WTC11 (cell line): ENCODE results near the gene TMUB2. TPM values are rescaled to one million over a fixed set of nuclear protein-coding genes. Genes with fewer than 3 reads are reported as not detected.

Source experiments
- ATAC-seq: fragments of 200-7000 bp; cut with Tn5 transposase; 2 replicates; pipeline ENCODE4 v1.10.0; 2021; ENCODE audit warnings: mild to moderate bottlenecking, moderate library complexity
- CTCF ChIA-PET: fragments of 300-600 bp; sonication (Branson Sonifier 250); formaldehyde crosslinking; loops from one replicate; lab custom pipeline; 2021; ENCODE audit warnings: antibody characterized with exemption; lab: Charles Lee
- POLR2A ChIA-PET: fragments of 350-600 bp; sonication (Branson Sonifier 250); formaldehyde crosslinking; loops from one replicate; lab custom pipeline; 2021; ENCODE audit warnings: antibody characterized with exemption; lab: Charles Lee
- DNase-seq: peaks from one replicate; pipeline ENCODE4 v3.0.0; 2021; ENCODE audit warnings: low spot score
- H3K27ac Mint-ChIP-seq: 2 replicates; pipeline ENCODE4 v1.8.0; 2021; ENCODE audit warnings: mixed read lengths
- H3K27me3 Mint-ChIP-seq: 2 replicates; pipeline ENCODE4 v1.8.0; 2021; ENCODE audit warnings: low read depth, mild to moderate bottlenecking, moderate library complexity, mixed read lengths
- H3K36me3 Mint-ChIP-seq: 2 replicates; pipeline ENCODE4 v1.8.0; 2021; ENCODE audit warnings: mixed read lengths
- H3K4me1 Mint-ChIP-seq: 2 replicates; pipeline ENCODE4 v1.8.0; 2022; ENCODE audit warnings: mixed read lengths
- H3K4me3 Mint-ChIP-seq: 2 replicates; pipeline ENCODE4 v1.8.0; 2021; ENCODE audit warnings: mild to moderate bottlenecking, moderate library complexity, mixed read lengths
- H3K9me3 Mint-ChIP-seq: 2 replicates; pipeline ENCODE4 v1.8.0; 2021; ENCODE audit warnings: mixed read lengths
- ARID4B ChIP-seq: sonication (generic); formaldehyde crosslinking; IDR thresholded peaks from 2 replicates; pipeline ENCODE4 v1.8.0; 2023; ENCODE audit warnings: missing genetic modification reagents, mild to moderate bottlenecking, borderline replicate concordance
- FOXJ3 ChIP-seq: sonication (generic); formaldehyde crosslinking; IDR thresholded peaks from 2 replicates; pipeline ENCODE4 v1.9.0; 2021; ENCODE audit warnings: missing genetic modification reagents, mild to moderate bottlenecking, borderline replicate concordance
- MYBL2 ChIP-seq: sonication (generic); formaldehyde crosslinking; IDR thresholded peaks from 2 replicates; pipeline ENCODE4 v1.8.1; 2023; ENCODE audit warnings: mild to moderate bottlenecking, moderate library complexity, missing genetic modification reagents
- NFATC4 ChIP-seq: fragments of 250-450 bp; sonication (Bioruptor Pico); IDR thresholded peaks from 2 replicates; pipeline ENCODE4 v1.9.0; 2021; ENCODE audit warnings: mild to moderate bottlenecking
- RELA ChIP-seq: sonication (generic); formaldehyde crosslinking; IDR thresholded peaks from 2 replicates; pipeline ENCODE4 v1.8.1; 2022; ENCODE audit warnings: missing genetic modification reagents, mild to moderate bottlenecking, borderline replicate concordance
- ZBTB21 ChIP-seq: sonication (generic); formaldehyde crosslinking; IDR thresholded peaks from 2 replicates; pipeline ENCODE4 v1.8.1; 2023; ENCODE audit warnings: mild to moderate bottlenecking, missing genetic modification reagents, borderline replicate concordance
- ZMAT4 ChIP-seq: fragments of 250-450 bp; sonication (Bioruptor Pico); IDR thresholded peaks from 2 replicates; pipeline ENCODE4 v1.9.0; 2021; ENCODE audit warnings: mild to moderate bottlenecking
- ZNF121 ChIP-seq: sonication (generic); formaldehyde crosslinking; IDR thresholded peaks from 2 replicates; pipeline ENCODE4 v1.8.0; 2023; ENCODE audit warnings: missing genetic modification reagents
- ZNF138 ChIP-seq: sonication (generic); formaldehyde crosslinking; conservative IDR thresholded peaks from 2 replicates; pipeline ENCODE4 v1.8.1; 2022; ENCODE audit warnings: mild to moderate bottlenecking, moderate library complexity, missing genetic modification reagents
- ZNF232 ChIP-seq: sonication (generic); formaldehyde crosslinking; IDR thresholded peaks from 2 replicates; pipeline ENCODE4 v1.8.0; 2022; ENCODE audit warnings: mild to moderate bottlenecking, missing genetic modification reagents
- ZNF423 ChIP-seq: fragments of 250-450 bp; sonication (Bioruptor Pico); IDR thresholded peaks from 2 replicates; pipeline ENCODE4 v2.1.2; 2022; ENCODE audit warnings: mild to moderate bottlenecking, moderate library complexity
- total RNA-seq: library from RNA; stranded (reverse); gene quantifications from 3 replicates; pipeline ENCODE4 v1.2.3, GENCODE V29; 2021
- TF ChIP-seq, protein P1 (sequence below): fragments of 250-450 bp; sonication (Bioruptor Pico); conservative IDR thresholded peaks from 2 replicates; pipeline ENCODE4 v1.9.0; 2021; ENCODE audit warnings: mild to moderate bottlenecking
- TF ChIP-seq, protein P2 (sequence below): sonication (generic); formaldehyde crosslinking; IDR thresholded peaks from 2 replicates; pipeline ENCODE4 v1.8.1; 2023; ENCODE audit warnings: mild to moderate bottlenecking, missing genetic modification reagents, moderate library complexity

The TMUB2 gene
- total RNA-seq, 1 experiment from 2014 or later, result 26.9 TPM

GRCh38 chr17:44205962-44206824 is 19.4 kb downstream of the TMUB2 start:
- CTCF ChIA-PET, result interaction anchor here (0.6 to 2.6 kb wide), 24 partner anchors 12 to 991 kb away, joined by 3 to 20 read pairs (median 4); partner anchors contain the start of genes GRN, HDAC5, RUNDC3A and SLC25A39
- POLR2A ChIA-PET, result interaction anchor here (0.7 to 1.3 kb wide), 5 partner anchors 11 to 109 kb away, joined by 3 to 5 read pairs (median 4); partner anchors contain the start of gene UBTF
- peaks cover 22% of the 10 kb centered on the region for H3K36me3 Mint-ChIP-seq

GRCh38 chr17:44206825-44207155 is 20.0 kb downstream of the TMUB2 start:
- peaks cover 28% of the 10 kb centered on the region for H3K36me3 Mint-ChIP-seq
- no peaks in the 10 kb centered on the region for H3K27me3 Mint-ChIP-seq
- no peaks in the 10 kb centered on the region for H3K9me3 Mint-ChIP-seq
- ATAC-seq (no peak), DNase-seq (no peak)
- no peak overlapping the region for H3K27ac Mint-ChIP-seq
- H3K4me3 Mint-ChIP-seq, result no peak overlapping the region
- H3K4me1 Mint-ChIP-seq, result peaks cover 26% of the 10 kb centered on the region
- CTCF ChIA-PET, result interaction anchor here (0.6 to 2.6 kb wide), 19 partner anchors 11 to 990 kb away, joined by 3 to 20 read pairs (median 5); partner anchors contain the start of genes GRN, HDAC5, RUNDC3A and SLC25A39
- POLR2A ChIA-PET, result interaction anchor here (0.6 to 1.1 kb wide), 4 partner anchors 11 to 1035 kb away, joined by 3 to 5 read pairs (median 4); partner anchors contain the start of gene NBR1
- TF ChIP-seq, protein P1, sequence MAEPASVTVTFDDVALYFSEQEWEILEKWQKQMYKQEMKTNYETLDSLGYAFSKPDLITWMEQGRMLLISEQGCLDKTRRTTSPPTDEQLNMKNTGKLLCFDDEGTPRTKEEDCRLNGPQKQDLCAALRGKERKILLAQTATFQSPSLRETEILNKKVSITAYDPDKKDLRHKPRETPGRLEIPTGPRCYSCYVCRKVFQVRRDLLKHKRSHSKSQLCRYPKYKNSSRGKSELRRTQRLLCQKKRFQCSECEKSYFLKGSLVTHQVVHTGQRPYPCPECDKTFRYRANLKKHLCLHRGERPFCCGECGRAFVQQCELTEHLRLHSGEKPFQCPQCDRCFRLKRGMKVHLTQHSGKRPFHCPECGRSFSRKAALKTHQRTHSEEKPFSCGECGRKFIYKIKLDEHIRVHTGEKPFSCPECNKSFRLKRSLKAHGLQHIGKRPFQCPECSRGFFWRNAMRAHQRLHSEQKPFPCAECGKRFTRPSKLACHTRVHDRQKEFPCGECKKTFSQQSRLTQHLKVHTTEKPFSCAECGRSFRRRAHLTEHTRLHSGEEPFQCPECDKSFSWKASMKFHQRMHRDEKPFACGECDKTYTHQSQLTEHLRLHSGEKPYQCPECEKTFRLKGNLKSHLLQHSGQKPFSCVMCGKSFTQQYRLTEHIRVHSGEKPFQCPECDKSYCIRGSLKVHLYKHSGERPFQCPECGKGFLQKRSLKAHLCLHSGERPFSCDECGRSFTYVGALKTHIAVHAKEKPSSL (CRISPR knock-in tag), result no peak
- TF ChIP-seq FOXJ3 (CRISPR knock-in tag) (no peak), ZBTB21 (no peak), RELA (CRISPR knock-in tag) (no peak), ZNF232 (CRISPR knock-in tag) (no peak), ZNF423 (no peak), ZMAT4 (CRISPR knock-in tag) (no peak), MYBL2 (CRISPR knock-in tag) (no peak), ZNF138 (CRISPR knock-in tag) (no peak)

More at GRCh38 chr17:44205962-44206824, 19.4 kb downstream of the TMUB2 start:
- ATAC-seq (no peak), DNase-seq (no peak)
- Mint-ChIP-seq H3K4me1 (peaks cover 25% of the 10 kb centered on the region), H3K4me3 (no peak overlapping the region), H3K9me3 (no peaks in the 10 kb centered on the region), H3K27ac (peak overlapping the region; percentile 27), H3K27me3 (no peaks in the 10 kb centered on the region)
- TF ChIP-seq MYBL2 (CRISPR knock-in tag) (no peak), ZNF121 (CRISPR knock-in tag) (peak; percentile 36; the same call in 1 of the 2 replicates), ARID4B (CRISPR knock-in tag) (no peak), NFATC4 (CRISPR knock-in tag) (no peak)
- TF ChIP-seq, protein P2, sequence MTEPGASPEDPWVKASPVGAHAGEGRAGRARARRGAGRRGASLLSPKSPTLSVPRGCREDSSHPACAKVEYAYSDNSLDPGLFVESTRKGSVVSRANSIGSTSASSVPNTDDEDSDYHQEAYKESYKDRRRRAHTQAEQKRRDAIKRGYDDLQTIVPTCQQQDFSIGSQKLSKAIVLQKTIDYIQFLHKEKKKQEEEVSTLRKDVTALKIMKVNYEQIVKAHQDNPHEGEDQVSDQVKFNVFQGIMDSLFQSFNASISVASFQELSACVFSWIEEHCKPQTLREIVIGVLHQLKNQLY (CRISPR knock-in tag), result no peak
- TF ChIP-seq, protein P1 (CRISPR knock-in tag), result no peak
